Activated CD4-positive, alpha-beta T cell treated with anti-CD3 and anti-CD28 coated beads for 24 hours (primary cell): ENCODE results near the gene INPP5A.
"Not testable (repeated sequence)": the region's sequence is repeated elsewhere in the genome, so short reads cannot be mapped to it uniquely, and the experiment has no call there.

Experiments
- DNase-seq, 2 donors: peaks; one replicate each; pipeline ENCODE4 v3.0.0-alpha.2; 2020; ENCODE audit warnings: low read depth in 2 of 2

INPP5A gene

GRCh38 chr10:132675031-132675740 is 137.6 kb downstream of the INPP5A start:
- DNase-seq: no peak

DNA sequence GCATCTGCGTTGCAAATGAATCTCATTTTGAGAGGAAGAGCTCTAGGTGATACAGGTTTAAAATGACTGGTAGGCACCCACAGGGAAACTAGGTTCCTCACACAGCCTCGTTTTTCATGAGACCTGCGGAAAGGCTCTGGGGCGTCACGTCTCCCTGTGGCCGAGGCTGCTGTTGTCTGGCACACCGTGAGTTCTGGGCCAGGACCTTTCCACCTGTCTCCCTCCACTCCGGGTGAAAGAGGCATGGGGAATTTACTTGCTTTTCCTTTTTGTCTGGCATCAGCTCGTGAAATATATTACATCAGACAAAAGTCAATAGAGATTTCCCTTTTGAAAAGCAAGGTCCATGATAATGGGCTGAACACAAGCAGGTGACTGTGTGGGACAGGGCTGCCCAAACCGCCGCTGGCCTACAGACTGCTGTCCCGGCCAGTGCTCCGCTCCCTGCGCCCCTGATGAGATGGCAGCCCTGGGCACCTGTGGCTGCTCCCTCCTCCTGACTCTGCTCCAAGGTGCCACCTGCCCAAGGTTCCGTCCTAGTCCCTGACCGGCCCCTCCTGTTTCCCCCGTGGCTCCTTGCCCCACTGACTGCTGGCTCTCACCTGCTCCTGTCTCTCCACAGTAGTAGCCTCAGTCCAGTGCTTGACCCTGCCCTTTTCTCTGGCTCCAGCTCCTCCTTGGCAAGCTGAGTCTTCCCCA is 138.8 kb downstream of the INPP5A start:
- no peak for DNase-seq

- no peak for DNase-seq
These were observed 139.5 kb downstream of the INPP5A start for GRCh38 chr10:132677096-132677472.

- DNase-seq: no peak
These were observed 140.1 kb downstream of the INPP5A start for GRCh38 chr10:132677473-132678227.

GRCh38 chr10:132678436-132679216 is 141.0 kb downstream of the INPP5A start:
- no peak for DNase-seq

DNA sequence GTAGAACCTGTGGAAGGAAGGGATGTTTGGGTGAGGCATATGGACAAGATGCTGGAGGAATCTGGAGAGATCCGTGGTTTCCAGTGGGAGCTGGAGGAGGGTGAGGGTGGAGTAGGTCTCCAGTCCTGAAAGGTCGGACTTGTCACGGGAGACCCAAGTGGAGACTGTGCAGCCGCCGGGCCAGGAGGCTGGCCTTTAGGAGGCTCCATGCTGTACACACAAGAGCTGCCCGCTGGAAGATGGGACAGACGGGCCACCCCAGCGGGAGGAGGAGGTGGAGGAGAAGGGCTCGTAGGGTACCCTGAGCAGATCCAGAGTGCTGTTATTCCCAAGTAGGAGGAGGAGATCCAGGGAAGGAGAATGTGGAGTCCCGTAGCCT is 141.6 kb downstream of the INPP5A start:
- DNase-seq: no peak

GRCh38 chr10:132679640-132680039 is 142.1 kb downstream of the INPP5A start:
- DNase-seq: no peak

- not testable (repeated sequence) for DNase-seq
These were observed 143.2 kb downstream of the INPP5A start for GRCh38 chr10:132680741-132681140.

GRCh38 chr10:132681858-132682755 is 144.5 kb downstream of the INPP5A start:
- DNase-seq: no peak

GRCh38 chr10:132684164-132684891 is 146.7 kb downstream of the INPP5A start:
- DNase-seq: peak; percentile 17 to 18

GRCh38 chr10:132685101-132685891 is 147.7 kb downstream of the INPP5A start:
- DNase-seq: no peak

DNA sequence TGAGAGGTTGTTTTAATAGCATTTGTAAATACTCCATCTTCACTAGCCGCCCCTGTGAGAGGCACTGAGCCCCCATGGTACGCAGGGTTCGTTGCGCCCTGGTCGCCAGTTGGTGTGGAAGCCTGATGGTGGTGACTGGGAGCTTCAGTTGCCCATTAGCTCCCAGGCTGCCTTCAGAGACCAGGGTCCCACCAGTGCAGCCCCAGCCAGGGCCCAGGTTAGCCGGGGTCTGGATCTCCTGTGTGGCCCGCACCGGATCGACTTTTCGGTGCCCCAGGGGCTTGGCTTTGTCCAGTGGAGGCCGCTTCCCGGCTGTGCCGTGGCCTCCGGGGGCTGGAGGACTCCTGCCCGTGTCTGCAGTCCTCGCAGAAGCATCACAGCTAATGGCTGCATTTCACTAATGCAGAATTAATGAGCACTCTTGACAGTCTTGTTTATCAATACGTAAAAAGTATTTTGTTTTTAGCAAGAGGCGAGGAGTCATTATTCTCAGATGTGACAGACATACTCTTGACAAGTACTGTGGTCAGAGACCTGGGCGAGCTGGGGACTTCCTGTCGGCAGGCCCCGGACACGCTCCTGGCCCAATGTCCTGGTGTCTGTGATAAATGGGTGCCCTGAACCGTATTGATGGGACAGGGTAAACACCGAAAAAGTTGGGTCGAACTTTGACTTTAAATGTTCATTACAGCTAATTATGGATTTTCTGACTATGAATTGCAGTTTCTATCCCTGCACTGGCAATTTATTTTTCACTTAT is 148.5 kb downstream of the INPP5A start:
- no peak for DNase-seq

- no peak for DNase-seq
These were observed 149.8 kb downstream of the INPP5A start for GRCh38 chr10:132687181-132687892.

- DNase-seq: no peak
These were observed 150.4 kb downstream of the INPP5A start for GRCh38 chr10:132687893-132688579.

GRCh38 chr10:132688580-132689420 is 151.2 kb downstream of the INPP5A start:
- DNase-seq: no peak

DNA sequence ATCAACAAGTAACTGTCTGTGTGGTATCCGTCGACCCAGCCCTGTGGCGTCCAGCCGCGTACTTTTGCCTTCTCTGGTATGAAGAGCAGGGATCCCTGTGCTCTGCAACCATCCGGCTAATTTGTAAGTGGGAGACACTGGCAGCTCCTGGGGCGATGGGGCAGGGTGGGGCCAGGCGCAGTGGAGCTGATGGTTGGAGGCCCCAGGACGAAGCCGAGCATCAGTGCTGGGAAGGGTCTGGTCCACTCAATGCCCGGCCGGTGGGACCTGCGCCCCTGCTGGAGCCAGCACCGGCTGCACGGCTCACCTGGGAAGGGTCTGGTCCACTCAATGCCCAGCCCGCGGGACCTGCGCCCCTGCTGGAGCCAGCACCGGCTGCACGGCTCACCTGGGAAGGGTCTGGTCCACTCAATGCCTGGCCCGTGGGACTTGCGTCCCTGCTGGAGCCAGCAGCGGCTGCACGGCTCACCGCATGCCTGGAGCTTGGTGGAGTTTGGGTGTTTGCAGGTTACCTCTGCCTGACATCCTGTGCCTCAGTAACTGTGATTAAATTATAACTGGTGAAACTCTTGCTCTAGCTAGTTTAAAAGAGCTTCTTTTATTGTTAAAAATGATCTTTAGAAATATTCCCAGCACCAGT is 152.3 kb downstream of the INPP5A start:
- no peak for DNase-seq
